CD4-positive, alpha-beta T cell treated with Interferon alpha-2 for 1 hour (primary cell): ENCODE data around the gene BCR.

Experiments
- DNase-seq, 2 donors: peaks; one replicate each; pipeline ENCODE4 v3.0.0-alpha.2; 2020 to 2022

BCR gene

GRCh38 chr22:23177197-23177596, 3.1 kb upstream of the BCR start:
- DNase-seq, result no peak

GRCh38 chr22:23178512-23179254, 1.6 kb upstream of the BCR start:
- DNase-seq, result peak; percentile 49 to 66

- DNase-seq, result no peak
Observed at GRCh38 chr22:23179381-23180299, 669 bp upstream of the BCR start.

- peak in 1 of 2 donors; percentile 40 for DNase-seq
Observed at GRCh38 chr22:23180893-23181720, 798 bp downstream of the BCR start.

GRCh38 chr22:23181721-23182308, 1.5 kb downstream of the BCR start:
- DNase-seq, result no peak

GRCh38 chr22:23182309-23183060, 2.2 kb downstream of the BCR start:
- DNase-seq, result peak; percentile 36 to 60

- no peak for DNase-seq
Observed at GRCh38 chr22:23183061-23183698, 2.9 kb downstream of the BCR start.

- DNase-seq, result no peak
Observed at GRCh38 chr22:23184100-23184763, 3.9 kb downstream of the BCR start.

GRCh38 chr22:23184764-23185113, 4.4 kb downstream of the BCR start:
- DNase-seq, result no peak

GRCh38 chr22:23187211-23187610, 6.9 kb downstream of the BCR start:
- DNase-seq, result no peak

GRCh38 chr22:23187871-23188700, 7.8 kb downstream of the BCR start:
- DNase-seq, result no peak

- no peak for DNase-seq
Observed at GRCh38 chr22:23190526-23190925, 10.2 kb downstream of the BCR start.

- DNase-seq, result no peak
Observed at GRCh38 chr22:23192133-23192532, 11.8 kb downstream of the BCR start.

GRCh38 chr22:23192558-23192957, 12.2 kb downstream of the BCR start:
- DNase-seq, result no peak

- no peak for DNase-seq
Observed at GRCh38 chr22:23193196-23193827, 13.0 kb downstream of the BCR start.

GRCh38 chr22:23193882-23194281, 13.6 kb downstream of the BCR start:
- no peak for DNase-seq

- DNase-seq, result no peak
Observed at GRCh38 chr22:23196165-23196564, 15.9 kb downstream of the BCR start.

- no peak for DNase-seq
Observed at GRCh38 chr22:23197836-23198235, 17.5 kb downstream of the BCR start.

- DNase-seq, result no peak
Observed at GRCh38 chr22:23199159-23199558, 18.9 kb downstream of the BCR start.

- DNase-seq, result no peak
Observed at GRCh38 chr22:23200898-23201297, 20.6 kb downstream of the BCR start.
